Measurements from ENCODE around the gene FAM149A.

DNA sequence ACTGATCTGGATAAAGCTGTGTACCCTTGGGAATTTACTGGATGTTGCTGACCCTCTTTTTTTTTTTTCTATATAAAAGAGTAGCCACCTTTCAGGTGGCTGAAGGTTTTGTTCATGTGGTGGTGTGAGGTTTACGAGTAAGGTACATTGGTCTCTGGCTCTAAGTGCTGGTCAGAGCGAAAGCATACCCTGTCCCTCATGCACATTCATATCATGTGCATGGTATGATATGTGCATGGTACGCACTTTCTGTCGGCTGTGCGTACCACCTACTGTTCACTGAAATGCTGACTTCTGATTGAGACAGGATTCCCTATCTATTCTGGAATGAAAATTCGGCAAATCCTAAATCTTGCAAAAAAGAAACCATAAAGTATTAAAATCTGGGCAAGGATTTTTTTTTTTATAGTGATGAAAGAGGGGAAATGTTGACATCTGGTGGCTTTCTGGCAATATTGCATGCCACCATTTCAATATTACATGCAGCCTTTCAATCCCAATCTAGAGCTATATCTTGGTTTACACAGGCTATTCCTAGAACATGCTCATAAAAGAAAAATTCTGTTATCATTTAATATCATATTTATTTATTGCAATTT, 32.8 kb downstream of the FAM149A start:
- TF ChIP-seq POLR2A (IDR thresholded peaks at IDR 0.05) = no peak
- TF ChIP-seq, protein P1, sequence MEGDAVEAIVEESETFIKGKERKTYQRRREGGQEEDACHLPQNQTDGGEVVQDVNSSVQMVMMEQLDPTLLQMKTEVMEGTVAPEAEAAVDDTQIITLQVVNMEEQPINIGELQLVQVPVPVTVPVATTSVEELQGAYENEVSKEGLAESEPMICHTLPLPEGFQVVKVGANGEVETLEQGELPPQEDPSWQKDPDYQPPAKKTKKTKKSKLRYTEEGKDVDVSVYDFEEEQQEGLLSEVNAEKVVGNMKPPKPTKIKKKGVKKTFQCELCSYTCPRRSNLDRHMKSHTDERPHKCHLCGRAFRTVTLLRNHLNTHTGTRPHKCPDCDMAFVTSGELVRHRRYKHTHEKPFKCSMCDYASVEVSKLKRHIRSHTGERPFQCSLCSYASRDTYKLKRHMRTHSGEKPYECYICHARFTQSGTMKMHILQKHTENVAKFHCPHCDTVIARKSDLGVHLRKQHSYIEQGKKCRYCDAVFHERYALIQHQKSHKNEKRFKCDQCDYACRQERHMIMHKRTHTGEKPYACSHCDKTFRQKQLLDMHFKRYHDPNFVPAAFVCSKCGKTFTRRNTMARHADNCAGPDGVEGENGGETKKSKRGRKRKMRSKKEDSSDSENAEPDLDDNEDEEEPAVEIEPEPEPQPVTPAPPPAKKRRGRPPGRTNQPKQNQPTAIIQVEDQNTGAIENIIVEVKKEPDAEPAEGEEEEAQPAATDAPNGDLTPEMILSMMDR (IDR thresholded peaks at IDR 0.05) = peak; percentile 26 to 52 (median 38)
